Neural crest cell (in vitro differentiated cells): ENCODE measurements around the gene SMARCA2. TPM values are rescaled to one million over a fixed set of nuclear protein-coding genes. Genes with fewer than 3 reads are reported as not detected.

Experiments used
- DNase-seq: peaks from one replicate; pipeline ENCODE4 v3.0.0; 2021; ENCODE audit warnings: low read depth, mixed read lengths, low spot score
- H3K27ac Mint-ChIP-seq: one replicate; pipeline ENCODE4 v1.8.0; 2021; ENCODE audit warnings: mild to moderate bottlenecking, mixed read lengths; ENCODE audit not compliant: unreplicated experiment
- H3K27me3 Mint-ChIP-seq: 2 replicates; pipeline ENCODE4 v1.8.0; 2021; ENCODE audit warnings: low read depth, mild to moderate bottlenecking, mixed read lengths
- H3K36me3 Mint-ChIP-seq: 2 replicates; pipeline ENCODE4 v1.8.0; 2021; ENCODE audit warnings: low read depth, mild to moderate bottlenecking, mixed read lengths
- H3K4me1 Mint-ChIP-seq: 2 replicates; pipeline ENCODE4 v1.8.0; 2021; ENCODE audit warnings: mixed read lengths
- H3K4me3 Mint-ChIP-seq: one replicate; pipeline ENCODE4 v1.8.0; 2021; ENCODE audit warnings: mild to moderate bottlenecking, mixed read lengths
- H3K9me3 Mint-ChIP-seq: 2 replicates; pipeline ENCODE4 v1.8.0; 2021; ENCODE audit warnings: mixed read lengths
- CTCF ChIP-seq: fragments of 200-600 bp; sonication (generic); conservative IDR thresholded peaks from 2 replicates; pipeline ENCODE4 v1.5.0; 2021; ENCODE audit warnings: antibody characterized with exemption, mild to moderate bottlenecking
- total RNA-seq: library from RNA; stranded (reverse); gene quantifications from 2 replicates; pipeline ENCODE4 v1.2.1, GENCODE V29; 2021

Gene SMARCA2
- total RNA-seq, 1 donor from 2014 or later = 19.4 TPM

- H3K27ac Mint-ChIP-seq = no peak overlapping the region
- no peak for TF ChIP-seq CTCF
- H3K36me3 Mint-ChIP-seq = peaks cover 4% of the 10 kb centered on the region
- no peak for DNase-seq
- peak overlapping the region; percentile 5 for H3K4me3 Mint-ChIP-seq
- H3K27me3 Mint-ChIP-seq = no peaks in the 10 kb centered on the region
- H3K9me3 Mint-ChIP-seq = no peaks in the 10 kb centered on the region
- H3K4me1 Mint-ChIP-seq = peaks cover 51% of the 10 kb centered on the region
These were observed 149.1 kb downstream of the SMARCA2 start for GRCh38 chr9:2164268-2164667.

- Mint-ChIP-seq H3K4me1 (peaks cover 34% of the 10 kb centered on the region), H3K36me3 (peaks cover 9% of the 10 kb centered on the region), H3K9me3 (no peaks in the 10 kb centered on the region), H3K27me3 (no peaks in the 10 kb centered on the region), H3K27ac (no peak overlapping the region), H3K4me3 (no peak overlapping the region)
- no peak for TF ChIP-seq CTCF
- DNase-seq = no peak
These were observed 151.1 kb downstream of the SMARCA2 start for GRCh38 chr9:2166203-2166602.

GRCh38 chr9:2169035-2169434 is 153.9 kb downstream of the SMARCA2 start:
- H3K36me3 Mint-ChIP-seq = peaks cover 24% of the 10 kb centered on the region
- TF ChIP-seq CTCF = no peak
- H3K4me3 Mint-ChIP-seq = no peak overlapping the region
- peaks cover 9% of the 10 kb centered on the region for H3K9me3 Mint-ChIP-seq
- H3K4me1 Mint-ChIP-seq = peaks cover 18% of the 10 kb centered on the region
- no peaks in the 10 kb centered on the region for H3K27me3 Mint-ChIP-seq
- DNase-seq = no peak
- no peak overlapping the region for H3K27ac Mint-ChIP-seq

GRCh38 chr9:2170722-2171121 is 155.6 kb downstream of the SMARCA2 start:
- no peak overlapping the region for H3K27ac Mint-ChIP-seq
- no peak for TF ChIP-seq CTCF

GRCh38 chr9:2173170-2173569 is 158.0 kb downstream of the SMARCA2 start:
- Mint-ChIP-seq H3K4me3 (no peak overlapping the region), H3K27ac (no peak overlapping the region), H3K27me3 (no peaks in the 10 kb centered on the region), H3K4me1 (peaks cover 21% of the 10 kb centered on the region), H3K9me3 (peaks cover 9% of the 10 kb centered on the region), H3K36me3 (peaks cover 23% of the 10 kb centered on the region)
- no peak for TF ChIP-seq CTCF
- DNase-seq = no peak

More at GRCh38 chr9:2170722-2171121, 155.6 kb downstream of the SMARCA2 start:
- Mint-ChIP-seq H3K4me3 (no peak overlapping the region), H3K9me3 (peaks cover 9% of the 10 kb centered on the region), H3K36me3 (peaks cover 23% of the 10 kb centered on the region), H3K4me1 (peaks cover 26% of the 10 kb centered on the region), H3K27me3 (no peaks in the 10 kb centered on the region)
- DNase-seq = no peak

- Mint-ChIP-seq H3K9me3 (peaks cover 9% of the 10 kb centered on the region), H3K27me3 (no peaks in the 10 kb centered on the region), H3K36me3 (peaks cover 26% of the 10 kb centered on the region), H3K4me3 (no peak overlapping the region), H3K4me1 (peaks cover 26% of the 10 kb centered on the region), H3K27ac (no peak overlapping the region)
- no peak for TF ChIP-seq CTCF
- no peak for DNase-seq
These were observed 158.7 kb downstream of the SMARCA2 start for GRCh38 chr9:2173861-2174260.
